LHCN-M2 (cell line): ENCODE results near the gene SLC25A34. TPM values are rescaled to one million over a fixed set of nuclear protein-coding genes. Genes with fewer than 3 reads are reported as not detected.
"Not testable (repeated sequence)": the region's sequence is repeated elsewhere in the genome, so short reads cannot be mapped to it uniquely, and the experiment has no call there.

Experiments used
- DNase-seq: peaks from one replicate; pipeline ENCODE4 v3.0.0-alpha.2; 2012; ENCODE audit warnings: low read depth
- polyA plus RNA-seq: library from polyadenylated mRNA; unstranded; fragments of >200 nt; gene quantifications from one replicate; pipeline ENCODE4 v1.2.1, GENCODE V29; 2012; ENCODE audit warnings: missing spikeins
- total RNA-seq: library from RNA; depleted of rRNA; stranded (reverse); fragments of >200 nt; gene quantifications from 2 replicates; pipeline ENCODE4 v1.2.3, GENCODE V29; 2014; rRNA removed

SLC25A34 gene
- 0.19 and 0.40 TPM in 2 replicates for total RNA-seq
- polyA plus RNA-seq = 0.16 TPM

GRCh38 chr1:15736038-15736891, at the start of gene SLC25A34:
Gene SLC25A34 (plus strand): TSS chr1:15736258. CDS start chr1:15736486, 228 bp downstream.
- DNase-seq = peak; percentile 78

- peak; percentile 27 for DNase-seq
Observed at GRCh38 chr1:15687446-15687845, 48.6 kb upstream of the SLC25A34 start.

- no peak for DNase-seq
Observed at GRCh38 chr1:15690317-15690716, 45.7 kb upstream of the SLC25A34 start.

GRCh38 chr1:15691434-15692032, 44.5 kb upstream of the SLC25A34 start:
- DNase-seq = peak; percentile 69

GRCh38 chr1:15692121-15692682, 43.9 kb upstream of the SLC25A34 start:
- DNase-seq = peak; percentile 24

- no peak for DNase-seq
Observed at GRCh38 chr1:15693371-15693770, 42.7 kb upstream of the SLC25A34 start.

- DNase-seq = no peak
Observed at GRCh38 chr1:15696956-15697521, 39.0 kb upstream of the SLC25A34 start.

GRCh38 chr1:15698201-15698600, 37.9 kb upstream of the SLC25A34 start:
- DNase-seq = no peak

GRCh38 chr1:15699321-15699720, 36.7 kb upstream of the SLC25A34 start:
- DNase-seq = not testable (repeated sequence)

- DNase-seq = no peak
Observed at GRCh38 chr1:15700508-15700907, 35.5 kb upstream of the SLC25A34 start.

- DNase-seq = no peak
Observed at GRCh38 chr1:15701784-15702183, 34.3 kb upstream of the SLC25A34 start.

- peak; percentile 17 for DNase-seq
Observed at GRCh38 chr1:15702722-15703550, 33.1 kb upstream of the SLC25A34 start.

- peak; percentile 88 for DNase-seq
Observed at GRCh38 chr1:15703562-15703961, 32.5 kb upstream of the SLC25A34 start.

GRCh38 chr1:15704526-15705183, 31.4 kb upstream of the SLC25A34 start:
- DNase-seq = no peak

GRCh38 chr1:15705184-15705566, 30.9 kb upstream of the SLC25A34 start:
- no peak for DNase-seq

- DNase-seq = no peak
Observed at GRCh38 chr1:15706751-15707150, 29.3 kb upstream of the SLC25A34 start.

- no peak for DNase-seq
Observed at GRCh38 chr1:15707239-15707925, 28.7 kb upstream of the SLC25A34 start.

GRCh38 chr1:15708486-15709137, 27.4 kb upstream of the SLC25A34 start:
- no peak for DNase-seq

- no peak for DNase-seq
Observed at GRCh38 chr1:15709226-15709625, 26.8 kb upstream of the SLC25A34 start.

GRCh38 chr1:15712168-15712567, 23.9 kb upstream of the SLC25A34 start:
- DNase-seq = no peak
